WERI-Rb-1 (cell line): Measurements from ENCODE around the gene CDH2.

Experiments used
- DNase-seq: peaks from one replicate; pipeline ENCODE4 v3.0.0-alpha.2; 2020
- H3K27ac ChIP-seq: fragments of 250-450 bp; sonication (Bioruptor Pico); 2 replicates; pipeline ENCODE4 v1.5.1; 2020; ENCODE audit warnings: mild to moderate bottlenecking, moderate library complexity
- H3K27me3 ChIP-seq: fragments of 250-450 bp; sonication (Bioruptor Pico); 2 replicates; pipeline ENCODE4 v1.5.1; 2021; ENCODE audit warnings: mild to moderate bottlenecking, low read depth, moderate library complexity; ENCODE audit not compliant: insufficient read depth, severe bottlenecking
- H3K36me3 ChIP-seq: fragments of 250-450 bp; sonication (Bioruptor Pico); 2 replicates; pipeline ENCODE4 v1.5.1; 2020; ENCODE audit warnings: mild to moderate bottlenecking, moderate library complexity
- H3K4me3 ChIP-seq: 2 replicates; pipeline ENCODE4 v1.5.1; 2011; ENCODE audit warnings: low read depth, mild to moderate bottlenecking, control low read depth, low read length
- H3K9me3 ChIP-seq: fragments of 250-450 bp; sonication (Bioruptor Pico); 2 replicates; pipeline ENCODE4 v1.5.1; 2021; ENCODE audit warnings: mild to moderate bottlenecking, moderate library complexity; ENCODE audit not compliant: severe bottlenecking
- TF ChIP-seq, protein P1 (sequence below): IDR thresholded peaks from 2 replicates; pipeline ENCODE4 v1.5.1; 2011; ENCODE audit warnings: low read depth, mild to moderate bottlenecking, control low read depth, inconsistent platforms, low read length

The CDH2 gene

GRCh38 chr18:28114472-28114871, 62.5 kb downstream of the CDH2 start:
- Histone ChIP-seq H3K27me3 (no peaks in the 10 kb centered on the region), H3K9me3 (no peaks in the 10 kb centered on the region), H3K4me3 (no peak overlapping the region), H3K27ac (no peak overlapping the region), H3K36me3 (no peaks in the 10 kb centered on the region)
- TF ChIP-seq, protein P1, sequence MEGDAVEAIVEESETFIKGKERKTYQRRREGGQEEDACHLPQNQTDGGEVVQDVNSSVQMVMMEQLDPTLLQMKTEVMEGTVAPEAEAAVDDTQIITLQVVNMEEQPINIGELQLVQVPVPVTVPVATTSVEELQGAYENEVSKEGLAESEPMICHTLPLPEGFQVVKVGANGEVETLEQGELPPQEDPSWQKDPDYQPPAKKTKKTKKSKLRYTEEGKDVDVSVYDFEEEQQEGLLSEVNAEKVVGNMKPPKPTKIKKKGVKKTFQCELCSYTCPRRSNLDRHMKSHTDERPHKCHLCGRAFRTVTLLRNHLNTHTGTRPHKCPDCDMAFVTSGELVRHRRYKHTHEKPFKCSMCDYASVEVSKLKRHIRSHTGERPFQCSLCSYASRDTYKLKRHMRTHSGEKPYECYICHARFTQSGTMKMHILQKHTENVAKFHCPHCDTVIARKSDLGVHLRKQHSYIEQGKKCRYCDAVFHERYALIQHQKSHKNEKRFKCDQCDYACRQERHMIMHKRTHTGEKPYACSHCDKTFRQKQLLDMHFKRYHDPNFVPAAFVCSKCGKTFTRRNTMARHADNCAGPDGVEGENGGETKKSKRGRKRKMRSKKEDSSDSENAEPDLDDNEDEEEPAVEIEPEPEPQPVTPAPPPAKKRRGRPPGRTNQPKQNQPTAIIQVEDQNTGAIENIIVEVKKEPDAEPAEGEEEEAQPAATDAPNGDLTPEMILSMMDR: no peak
- no peak for DNase-seq

DNA sequence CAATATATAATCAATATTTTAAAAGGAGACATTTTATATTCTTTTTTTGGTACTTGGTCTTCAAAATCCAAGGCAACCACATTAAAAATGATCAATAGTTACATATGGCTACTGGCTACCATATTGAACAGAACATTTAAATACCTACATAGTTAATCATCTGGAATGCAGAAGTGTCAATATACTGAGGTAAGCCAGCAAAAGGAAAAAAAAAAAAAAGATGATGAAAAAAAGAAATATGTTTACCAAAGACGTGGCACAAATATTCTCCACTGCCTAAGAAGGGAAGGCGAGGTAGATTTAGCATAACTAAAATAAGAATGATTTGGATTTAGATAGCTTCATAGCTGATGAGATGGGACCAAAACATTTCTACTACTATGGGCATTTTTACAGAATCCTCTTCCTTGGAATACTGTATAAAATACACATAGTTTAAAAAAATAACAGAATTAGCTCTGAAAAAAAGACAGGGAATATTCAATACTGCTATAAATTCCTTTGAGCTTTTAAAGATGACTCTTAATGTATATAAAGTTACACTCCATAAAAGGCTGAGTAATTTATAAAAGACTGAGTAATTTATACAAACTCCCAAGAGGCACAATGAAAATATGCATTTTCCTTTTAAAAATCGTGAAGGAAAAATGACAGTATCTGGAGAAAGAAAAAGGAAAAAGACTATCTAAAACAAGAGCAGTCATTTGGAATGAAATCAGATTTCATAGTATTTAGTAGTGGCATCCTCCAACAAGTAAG, 63.5 kb downstream of the CDH2 start:
- TF ChIP-seq, protein P1: no peak
- Histone ChIP-seq H3K4me3 (no peak overlapping the region), H3K9me3 (no peaks in the 10 kb centered on the region), H3K27me3 (no peaks in the 10 kb centered on the region), H3K27ac (no peak overlapping the region), H3K36me3 (no peaks in the 10 kb centered on the region)
- DNase-seq: no peak

DNA sequence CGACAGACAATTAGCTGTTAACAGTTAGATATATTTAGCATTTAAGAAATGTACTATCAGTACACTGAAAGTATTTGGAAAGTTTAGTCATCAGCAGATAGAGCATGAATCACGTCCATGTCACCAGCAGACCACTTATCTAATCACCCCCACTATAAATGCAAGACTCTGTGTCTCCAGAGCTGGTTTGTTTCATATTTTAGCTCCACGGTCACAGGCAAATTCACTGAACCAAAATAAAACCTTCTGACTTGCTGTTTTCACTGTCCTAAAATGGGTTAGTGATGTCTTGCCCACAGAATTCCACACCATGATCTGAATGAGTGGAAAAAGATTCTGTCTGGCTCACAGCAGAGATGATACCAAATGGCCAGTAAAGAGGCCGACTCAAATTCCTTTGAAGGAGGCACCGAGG, 64.9 kb downstream of the CDH2 start:
- Histone ChIP-seq H3K27ac (no peak overlapping the region), H3K9me3 (no peaks in the 10 kb centered on the region), H3K4me3 (no peak overlapping the region), H3K36me3 (no peaks in the 10 kb centered on the region), H3K27me3 (no peaks in the 10 kb centered on the region)
- TF ChIP-seq, protein P1: no peak
- no peak for DNase-seq

GRCh38 chr18:28110924-28111323, 66.0 kb downstream of the CDH2 start:
- DNase-seq: no peak
- no peak overlapping the region for H3K27ac ChIP-seq
- H3K36me3 ChIP-seq: no peaks in the 10 kb centered on the region; the same call in 1 of the 2 replicates
- no peaks in the 10 kb centered on the region for H3K27me3 ChIP-seq
- TF ChIP-seq, protein P1: no peak
- no peaks in the 10 kb centered on the region for H3K9me3 ChIP-seq
- no peak overlapping the region for H3K4me3 ChIP-seq

DNA sequence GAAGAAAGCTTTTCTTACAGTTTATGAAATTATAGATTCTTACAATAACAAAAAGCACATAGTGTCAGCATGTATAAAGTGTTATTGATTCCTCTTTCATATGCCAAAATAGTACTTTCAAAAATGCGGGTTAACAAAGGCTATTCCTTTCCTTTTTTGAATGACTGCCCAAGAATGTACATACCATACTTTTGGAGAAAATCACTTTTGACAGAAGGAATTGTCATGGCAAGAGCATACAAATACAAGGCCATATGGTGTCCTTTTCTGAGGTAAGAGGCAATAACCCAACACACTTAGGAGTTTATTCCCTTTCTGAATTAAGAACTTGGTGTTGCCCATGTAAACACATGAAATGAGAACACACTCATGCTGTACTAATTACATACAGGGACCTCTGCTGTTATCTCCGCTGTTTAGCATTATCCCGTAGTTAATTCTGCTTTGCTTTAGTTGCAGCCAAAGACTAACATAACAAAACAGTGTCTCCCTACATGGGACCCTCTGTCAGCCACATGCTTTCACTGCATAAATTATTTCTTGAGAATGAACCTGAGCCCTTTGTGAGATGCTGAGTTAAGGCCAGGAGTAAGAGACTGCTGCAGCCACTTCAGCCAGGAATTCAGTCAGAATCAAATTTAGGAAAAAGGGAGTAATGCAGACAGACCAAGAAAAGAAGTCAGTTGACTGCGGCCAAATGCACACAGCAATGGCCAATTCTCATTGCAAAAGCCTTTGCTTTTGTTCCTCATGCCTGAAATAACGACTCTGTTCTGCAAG, 67.0 kb downstream of the CDH2 start:
- TF ChIP-seq, protein P1: no peak

More for the DNA sequence above, 67.0 kb downstream of the CDH2 start:
- Histone ChIP-seq H3K27ac (no peak overlapping the region), H3K36me3 (no peaks in the 10 kb centered on the region; the same call in 1 of the 2 replicates), H3K4me3 (no peak overlapping the region), H3K27me3 (no peaks in the 10 kb centered on the region), H3K9me3 (no peaks in the 10 kb centered on the region)
- no peak for DNase-seq
